NCI-H2171 treated with DMSO at 0.1 percent for 48 hours (cell line): ENCODE results near the gene GPR68.
"Not testable (repeated sequence)": the region's sequence is repeated elsewhere in the genome, so short reads cannot be mapped to it uniquely, and the experiment has no call there.

Experiments
- DNase-seq: peaks from one replicate; lab custom pipeline; 2025; lab: John Stamatoyannopoulos, UW

The GPR68 gene

GRCh38 chr14:91228112-91229004, 16.1 kb downstream of the GPR68 start:
- DNase-seq = no peak

- DNase-seq = no peak
Measured at GRCh38 chr14:91227183-91227628, 17.3 kb downstream of the GPR68 start.

DNA sequence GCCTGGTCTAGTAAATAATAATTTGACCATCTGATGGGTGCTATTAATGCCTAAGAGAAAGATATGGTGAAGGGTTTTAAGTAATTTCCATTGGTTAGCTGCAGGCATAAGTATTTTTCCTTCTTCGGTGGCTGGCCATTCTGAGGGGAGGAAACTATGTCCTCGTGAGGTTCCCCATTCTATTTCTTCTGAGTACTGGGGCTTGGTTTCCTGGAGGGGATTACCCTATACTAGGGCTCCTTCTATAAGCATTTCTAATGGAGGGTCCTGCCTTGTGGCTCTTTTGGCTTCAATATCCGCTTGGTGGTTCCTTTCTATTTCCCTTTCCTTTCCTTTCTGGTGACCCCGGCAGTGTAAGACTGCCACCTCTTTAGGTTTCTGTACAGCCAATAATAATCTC, 18.1 kb downstream of the GPR68 start:
- DNase-seq = not testable (repeated sequence)

DNA sequence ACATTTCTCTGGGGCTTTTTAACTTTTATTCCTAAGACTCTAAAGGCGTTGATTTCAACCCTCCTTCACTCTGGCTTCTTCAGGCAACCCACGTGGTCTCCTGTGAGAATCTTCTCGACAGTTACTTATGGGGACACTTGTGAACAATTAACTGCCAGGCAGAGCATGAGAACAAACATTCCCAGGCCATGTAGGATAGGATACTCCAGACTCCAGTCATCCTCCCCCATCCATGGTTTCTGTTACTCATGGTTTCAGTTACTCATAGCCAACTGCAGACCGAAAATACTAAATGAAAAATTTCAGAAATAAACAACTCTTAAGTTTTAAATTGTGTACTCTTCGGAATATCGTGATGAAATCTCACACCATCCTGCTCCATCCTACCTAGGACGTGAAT, 19.5 kb downstream of the GPR68 start:
- no peak for DNase-seq

- no peak for DNase-seq
Measured at GRCh38 chr14:91223028-91223783, 21.3 kb downstream of the GPR68 start.

GRCh38 chr14:91221270-91221669, 23.2 kb downstream of the GPR68 start:
- DNase-seq = no peak

- DNase-seq = peak; percentile 93
Measured at GRCh38 chr14:91220581-91221000, 23.9 kb downstream of the GPR68 start.

DNA sequence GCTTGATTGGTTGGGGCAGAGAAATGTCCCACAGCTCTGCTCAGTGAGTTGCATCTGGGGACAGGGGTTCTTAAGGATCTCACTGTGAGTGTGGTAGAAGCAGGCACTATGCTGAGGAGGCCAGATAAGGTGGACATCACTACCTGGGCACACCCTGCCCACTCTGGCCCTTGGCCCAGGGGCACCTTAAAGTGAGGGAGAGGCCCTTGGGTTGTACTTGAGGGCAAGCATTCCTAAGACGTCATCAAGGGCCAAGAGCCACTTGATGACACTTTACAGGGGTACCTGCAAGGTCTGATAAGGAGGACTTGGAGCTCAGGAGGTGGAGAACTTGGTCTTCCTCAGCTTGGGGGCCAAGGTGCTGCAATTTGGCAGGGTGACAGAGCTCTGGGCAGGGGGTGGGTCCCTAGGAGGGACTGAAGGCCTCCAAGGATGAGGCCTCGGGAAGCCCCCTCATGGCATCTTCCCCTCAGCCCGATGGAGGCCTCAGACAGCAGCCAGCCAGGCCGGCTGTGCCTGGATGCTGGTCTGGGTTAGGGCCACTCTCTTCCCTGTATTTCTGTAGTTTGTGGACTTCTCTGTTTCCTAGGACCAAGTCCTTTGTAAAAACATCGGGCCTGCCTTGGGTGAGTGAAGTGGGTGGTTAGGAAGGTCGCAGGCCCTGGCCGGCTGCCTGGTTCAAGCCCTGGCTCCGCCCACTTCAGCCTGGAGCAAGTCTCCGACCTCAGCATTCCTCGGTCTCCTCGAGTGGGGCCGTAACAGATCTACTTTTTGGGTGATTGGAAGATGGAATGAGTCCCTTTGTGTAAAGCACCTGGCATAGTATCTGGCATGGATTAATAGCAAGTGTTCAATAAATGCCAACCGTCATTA, 24.8 kb downstream of the GPR68 start:
- no peak for DNase-seq

DNA sequence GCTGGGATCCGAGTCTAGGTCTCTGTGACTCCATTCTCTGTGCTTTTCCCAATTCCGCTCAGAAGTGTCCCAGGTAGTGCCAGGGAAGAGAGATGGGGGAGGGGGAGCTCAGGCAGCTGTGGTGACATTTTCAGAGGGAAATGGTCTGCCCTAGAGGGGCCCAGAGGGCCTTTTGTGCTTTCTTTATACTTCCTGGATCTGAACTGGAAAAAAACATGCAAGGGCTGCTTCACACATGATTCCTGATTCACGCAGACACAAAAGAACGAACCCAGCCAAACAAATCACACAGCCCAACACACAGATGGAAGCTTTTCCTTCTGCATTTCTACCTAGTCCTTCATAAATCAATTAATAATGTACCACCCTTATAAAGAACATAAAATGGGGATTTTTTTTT, 26.5 kb downstream of the GPR68 start:
- DNase-seq = no peak

- DNase-seq = no peak
Measured at GRCh38 chr14:91216731-91217226, 27.7 kb downstream of the GPR68 start.

DNA sequence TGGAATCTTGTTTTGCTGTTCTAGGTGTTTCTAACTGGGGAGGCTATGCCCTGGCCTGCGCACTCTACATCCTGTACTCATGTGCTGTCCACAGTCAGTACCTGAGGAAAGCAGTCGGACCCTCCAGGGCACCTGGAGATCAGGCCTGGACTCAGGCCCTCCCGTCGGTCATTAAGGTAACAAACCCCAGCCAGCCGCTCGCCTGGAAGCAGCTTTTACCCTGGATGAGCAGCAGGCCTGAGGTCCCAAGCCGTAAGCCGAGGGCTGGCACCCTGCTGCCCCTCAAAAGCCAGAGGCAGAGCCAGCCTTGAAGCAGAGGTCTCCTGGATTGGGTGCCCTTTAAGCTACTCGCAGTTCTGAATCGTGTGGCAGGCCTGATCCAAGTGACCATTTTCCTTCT, 29.1 kb downstream of the GPR68 start:
- DNase-seq = no peak

- DNase-seq = no peak
Measured at GRCh38 chr14:91214306-91214705, 30.2 kb downstream of the GPR68 start.

- no peak for DNase-seq
Measured at GRCh38 chr14:91211017-91211416, 33.5 kb downstream of the GPR68 start.

GRCh38 chr14:91207008-91207407, 37.5 kb downstream of the GPR68 start:
- no peak for DNase-seq

DNA sequence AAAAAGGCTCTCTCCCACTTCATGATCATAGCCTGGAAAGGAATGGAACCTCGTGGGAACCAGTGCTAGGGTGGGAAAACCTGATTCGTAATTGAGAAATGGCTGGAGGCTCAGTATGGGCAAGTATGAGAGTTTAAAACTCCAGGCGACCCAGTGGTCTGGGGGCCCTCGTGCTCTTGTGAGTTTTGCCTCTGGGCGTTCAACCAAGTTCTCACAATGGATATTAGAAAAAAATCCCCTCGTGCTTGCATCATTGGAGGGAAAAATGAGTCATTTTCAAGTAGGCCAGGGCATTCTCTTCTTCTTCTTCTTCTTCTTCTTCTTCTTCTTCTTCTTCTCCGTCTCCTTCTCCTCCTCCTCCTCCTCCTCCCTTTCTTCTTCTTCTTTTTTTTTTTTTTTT, 39.0 kb downstream of the GPR68 start:
- no peak for DNase-seq

GRCh38 chr14:91204657-91205056, 39.8 kb downstream of the GPR68 start:
- no peak for DNase-seq

DNA sequence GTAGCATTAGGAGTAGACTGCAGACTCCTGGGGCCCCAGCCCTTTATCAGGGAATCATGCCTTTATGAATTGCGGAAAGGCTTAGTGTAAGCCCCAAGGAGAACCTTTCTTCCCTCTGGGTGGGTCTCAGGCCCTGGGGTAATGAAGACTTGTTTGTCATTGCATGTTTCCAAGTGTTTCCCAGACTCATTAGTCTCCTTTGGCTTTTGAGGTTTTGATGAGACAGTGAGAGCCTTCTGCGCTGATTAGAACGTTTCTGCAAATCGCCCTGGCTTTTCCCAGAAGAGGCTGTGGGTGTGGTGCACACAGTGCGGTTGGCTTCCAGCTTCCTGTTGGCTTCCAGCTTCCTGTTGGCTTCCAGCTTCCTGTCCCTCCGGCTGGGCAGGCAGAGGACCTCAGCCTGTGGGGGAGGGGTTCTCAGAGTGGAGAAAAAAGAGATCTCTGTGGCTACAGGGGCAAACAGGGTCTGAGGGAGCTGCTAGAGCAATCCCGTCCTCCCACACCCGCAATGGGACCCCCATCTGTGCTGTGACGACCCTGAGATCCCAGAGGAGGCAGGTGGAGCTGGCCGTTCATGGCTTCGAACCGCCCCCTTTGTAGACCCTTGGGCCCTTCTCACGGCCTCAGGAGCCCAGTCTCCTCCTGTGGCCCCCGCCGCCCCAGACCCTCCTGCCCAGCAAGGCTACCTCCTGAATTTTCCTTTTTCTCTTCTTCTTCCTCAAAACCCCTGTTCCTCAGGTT, 42.1 kb downstream of the GPR68 start:
- peak; percentile 97 for DNase-seq

- DNase-seq = not testable (repeated sequence)
Measured at GRCh38 chr14:91200802-91201201, 43.7 kb downstream of the GPR68 start.

DNA sequence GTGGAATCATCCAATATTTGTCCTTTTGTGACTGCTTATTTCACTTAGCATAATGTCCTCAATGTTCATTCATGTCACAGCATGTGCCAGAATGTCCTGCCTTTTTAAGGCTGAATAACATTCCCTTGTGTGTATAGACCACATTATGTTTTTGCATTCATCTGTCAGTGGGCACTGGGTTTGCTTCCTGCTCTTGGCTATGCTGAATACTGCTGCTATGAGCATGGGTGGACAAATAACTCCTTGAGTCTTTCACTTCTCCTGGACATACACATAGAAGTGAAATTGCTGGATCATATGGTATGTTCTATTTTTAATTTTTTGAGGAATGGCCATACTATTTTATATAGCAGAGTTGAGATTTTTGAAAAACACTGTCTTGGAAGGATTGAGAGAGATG, 46.9 kb downstream of the GPR68 start:
- no peak for DNase-seq

DNA sequence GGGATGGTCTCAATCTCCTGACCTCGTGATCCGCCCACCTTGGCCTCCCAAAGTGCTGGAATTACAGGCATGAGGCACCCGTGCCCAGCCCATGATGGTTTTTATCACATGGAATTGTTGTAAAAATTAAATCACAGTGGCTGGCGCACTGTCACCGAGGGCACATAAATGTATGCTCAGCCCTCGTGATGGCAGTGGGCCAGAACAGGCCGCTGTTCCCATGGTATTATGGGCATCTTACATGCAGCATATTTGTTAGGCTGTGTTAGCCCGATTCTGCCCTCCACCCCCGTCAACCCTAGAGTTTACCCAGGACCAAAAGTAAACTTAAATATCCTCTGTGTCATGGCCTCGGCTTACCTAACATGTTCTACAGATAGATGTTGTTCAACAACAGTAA, 48.6 kb downstream of the GPR68 start:
- no peak for DNase-seq

- no peak for DNase-seq
Measured at GRCh38 chr14:91193069-91193468, 51.4 kb downstream of the GPR68 start.
